ENCODE data around the gene DENND5B.

DNA sequence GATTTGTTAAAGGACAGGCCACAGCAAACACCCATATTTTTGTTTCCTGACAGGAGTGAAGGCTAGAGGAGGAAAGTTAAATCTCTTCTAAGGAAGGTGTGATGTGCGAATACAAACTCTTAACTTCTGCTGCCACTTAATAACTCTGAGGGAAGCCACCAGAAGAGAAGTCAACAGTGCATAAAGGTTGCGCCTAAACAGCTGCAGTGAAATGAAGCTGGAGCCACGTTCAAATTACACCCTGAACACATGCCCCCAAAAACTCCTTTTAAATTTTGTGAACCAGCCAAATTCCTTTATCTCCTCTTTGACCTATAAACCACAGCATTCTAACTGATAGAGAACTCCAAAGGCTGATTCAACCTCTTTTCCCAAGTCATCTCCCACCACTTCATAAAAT lies 22.4 kb downstream of the DENND5B start:
- no peak for TF ChIP-seq POLR2AphosphoS5 (IDR thresholded peaks at IDR 0.05; ENCODE audit: low read depth, low read length)
- TF ChIP-seq, protein P1, sequence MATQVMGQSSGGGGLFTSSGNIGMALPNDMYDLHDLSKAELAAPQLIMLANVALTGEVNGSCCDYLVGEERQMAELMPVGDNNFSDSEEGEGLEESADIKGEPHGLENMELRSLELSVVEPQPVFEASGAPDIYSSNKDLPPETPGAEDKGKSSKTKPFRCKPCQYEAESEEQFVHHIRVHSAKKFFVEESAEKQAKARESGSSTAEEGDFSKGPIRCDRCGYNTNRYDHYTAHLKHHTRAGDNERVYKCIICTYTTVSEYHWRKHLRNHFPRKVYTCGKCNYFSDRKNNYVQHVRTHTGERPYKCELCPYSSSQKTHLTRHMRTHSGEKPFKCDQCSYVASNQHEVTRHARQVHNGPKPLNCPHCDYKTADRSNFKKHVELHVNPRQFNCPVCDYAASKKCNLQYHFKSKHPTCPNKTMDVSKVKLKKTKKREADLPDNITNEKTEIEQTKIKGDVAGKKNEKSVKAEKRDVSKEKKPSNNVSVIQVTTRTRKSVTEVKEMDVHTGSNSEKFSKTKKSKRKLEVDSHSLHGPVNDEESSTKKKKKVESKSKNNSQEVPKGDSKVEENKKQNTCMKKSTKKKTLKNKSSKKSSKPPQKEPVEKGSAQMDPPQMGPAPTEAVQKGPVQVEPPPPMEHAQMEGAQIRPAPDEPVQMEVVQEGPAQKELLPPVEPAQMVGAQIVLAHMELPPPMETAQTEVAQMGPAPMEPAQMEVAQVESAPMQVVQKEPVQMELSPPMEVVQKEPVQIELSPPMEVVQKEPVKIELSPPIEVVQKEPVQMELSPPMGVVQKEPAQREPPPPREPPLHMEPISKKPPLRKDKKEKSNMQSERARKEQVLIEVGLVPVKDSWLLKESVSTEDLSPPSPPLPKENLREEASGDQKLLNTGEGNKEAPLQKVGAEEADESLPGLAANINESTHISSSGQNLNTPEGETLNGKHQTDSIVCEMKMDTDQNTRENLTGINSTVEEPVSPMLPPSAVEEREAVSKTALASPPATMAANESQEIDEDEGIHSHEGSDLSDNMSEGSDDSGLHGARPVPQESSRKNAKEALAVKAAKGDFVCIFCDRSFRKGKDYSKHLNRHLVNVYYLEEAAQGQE (IDR thresholded peaks at IDR 0.05; ENCODE audit: insufficient read depth in 1 of 2, low read depth in 2 of 2, low read length in 2 of 2): no peak
- no peak for TF ChIP-seq TAF1 (IDR thresholded peaks at IDR 0.05; ENCODE audit: borderline replicate concordance, insufficient read depth, low read length)
- no peak for TF ChIP-seq SIN3A (IDR thresholded peaks at IDR 0.05; ENCODE audit: borderline replicate concordance, insufficient read depth, low read length)
- no peak for TF ChIP-seq FOXP2 (optimal IDR thresholded peaks at IDR 0.05; ENCODE audit: borderline replicate concordance, extremely low read depth, extremely low read length, insufficient read depth)

Measured in PFSK-1 (cell line).